GM12878 (cell line): ENCODE measurements around the gene CPNE4. TPM values are rescaled to one million over a fixed set of nuclear protein-coding genes. Genes with fewer than 3 reads are reported as not detected.

Experiments used
- ATAC-seq: fragments of 200-7000 bp; cut with Tn5 transposase; 3 replicates; pipeline ENCODE4 v1.9.1; 2020; ENCODE audit warnings: mild to moderate bottlenecking, moderate library complexity
- BruUV-seq: library from RNA; stranded (reverse); fragments of 400-500 nt; replicated peaks from 2 replicates; lab custom pipeline; 2021; lab: Mats Ljungman, UMichigan
- CTCF ChIA-PET: fragments of 300-600 bp; sonication (Branson Sonifier 250); formaldehyde crosslinking; extraction: SDS; loops from one replicate; lab custom pipeline; 2021; ENCODE audit warnings: inconsistent platforms; lab: Yijun Ruan, JAX
- POLR2A ChIA-PET: fragments of 350-600 bp; formaldehyde crosslinking; extraction: SDS; loops from one replicate; lab custom pipeline; 2021; ENCODE audit warnings: inconsistent platforms; lab: Charles Lee
- RAD21 ChIA-PET: fragments of 300-600 bp; sonication (Branson Sonifier 250); formaldehyde crosslinking; loops from one replicate; lab custom pipeline; 2023; ENCODE audit warnings: antibody characterized with exemption; ENCODE audit not compliant: unreplicated experiment; lab: Charles Lee
- SMC1A ChIA-PET: fragments of 300-600 bp; sonication (Branson Sonifier 250); formaldehyde crosslinking; loops from one replicate; lab custom pipeline; 2023; ENCODE audit not compliant: unreplicated experiment, uncharacterized antibody; lab: Charles Lee
- DNase-seq: peaks from one replicate; pipeline ENCODE4 v3.0.0-alpha.2; 2011; ENCODE audit warnings: low read depth, low spot score
- FAIRE-seq: peaks from 3 replicates; lab custom pipeline; 2011; peaks lifted over from hg19 to GRCh38; lab: Jason Lieb, UNC
- H2AFZ ChIP-seq: 2 replicates; pipeline ENCODE4 v1.6.0; 2011; ENCODE audit warnings: low read depth, low read length, control low read depth; ENCODE audit not compliant: control insufficient read depth
- H3K27ac ChIP-seq: 2 replicates; pipeline ENCODE4 v1.5.1; 2011; ENCODE audit warnings: control low read depth; ENCODE audit not compliant: control insufficient read depth, insufficient read depth
- H3K27me3 ChIP-seq, 2 experiments: replicated peaks in 1 of 2; 2 replicates each; pipeline versions ENCODE4 v1.6.0 to v1.6.1; 2011; ENCODE audit warnings: low read length in 1 of 2; ENCODE audit not compliant: control insufficient read depth in 2 of 2, insufficient read depth in 2 of 2
- H3K36me3 ChIP-seq, 2 experiments: 2 replicates each; pipeline ENCODE4 v1.5.1; 2011; ENCODE audit warnings: low read length in 1 of 2; ENCODE audit not compliant: control insufficient read depth in 2 of 2, insufficient read depth in 2 of 2
- H3K4me1 ChIP-seq: 2 replicates; pipeline ENCODE4 v1.6.1; 2011; ENCODE audit warnings: mild to moderate bottlenecking, low read length, moderate library complexity, mixed read lengths; ENCODE audit not compliant: control insufficient read depth, insufficient read depth
- H3K4me2 ChIP-seq: 2 replicates; pipeline ENCODE4 v1.6.0; 2011; ENCODE audit warnings: control low read depth; ENCODE audit not compliant: control insufficient read depth, insufficient read depth
- H3K4me3 ChIP-seq: fragments of 200-600 bp; sonication (generic); 2 replicates; pipeline ENCODE4 v1.5.1; 2016
- H3K79me2 ChIP-seq: 2 replicates; pipeline ENCODE4 v1.6.0; 2011; ENCODE audit warnings: low read length; ENCODE audit not compliant: control insufficient read depth, insufficient read depth
- H3K9ac ChIP-seq: 2 replicates; pipeline ENCODE4 v1.8.0; 2011; ENCODE audit warnings: low read length, control low read depth, mixed read lengths; ENCODE audit not compliant: control insufficient read depth, insufficient read depth
- H3K9me3 ChIP-seq: replicated peaks from 3 replicates; pipeline ENCODE4 v1.5.1; 2011; ENCODE audit warnings: mild to moderate bottlenecking, low read length; ENCODE audit not compliant: control insufficient read depth, insufficient read depth
- H4K20me1 ChIP-seq: 2 replicates; pipeline ENCODE4 v1.6.0; 2011; ENCODE audit not compliant: control insufficient read depth, insufficient read depth
- BCL11A ChIP-seq: IDR thresholded peaks from 2 replicates; pipeline ENCODE4 v1.6.1; 2011; ENCODE audit warnings: low read depth, low read length
- CBFB ChIP-seq: IDR thresholded peaks from 2 replicates; pipeline ENCODE4 v1.6.1; 2016; ENCODE audit warnings: antibody characterized with exemption, low read depth
- EGR1 ChIP-seq, 2 experiments: IDR thresholded peaks; 1 replicate in 1 of 2; 2 replicates in 1 of 2; pipeline ENCODE4 v1.6.1; 2011 to 2012; ENCODE audit warnings: low read depth in 2 of 2, low read length in 2 of 2, borderline replicate concordance in 1 of 2, mild to moderate bottlenecking in 1 of 2, moderate library complexity in 1 of 2
- HDAC2 ChIP-seq: fragments of 200-600 bp; sonication (generic); IDR thresholded peaks from 2 replicates; pipeline ENCODE4 v1.6.1; 2017
- HDAC6 ChIP-seq: fragments of 200-600 bp; sonication (generic); IDR thresholded peaks from one replicate; pipeline ENCODE4 v1.8.0; 2017; ENCODE audit warnings: antibody characterized with exemption; ENCODE audit not compliant: unreplicated experiment
- IRF4 ChIP-seq: IDR thresholded peaks from 2 replicates; pipeline ENCODE4 v1.6.1; 2011; ENCODE audit warnings: low read depth, low read length
- JUNB ChIP-seq: IDR thresholded peaks from 2 replicates; pipeline ENCODE4 v1.6.1; 2016; ENCODE audit warnings: antibody characterized with exemption, mild to moderate bottlenecking
- JUND ChIP-seq: IDR thresholded peaks from 2 replicates; pipeline ENCODE4 v1.6.1; 2012; ENCODE audit warnings: low read depth, mild to moderate bottlenecking, low read length, improper control_type of control experiment, moderate library complexity
- LARP7 ChIP-seq: fragments of 450-650 bp; IDR thresholded peaks from 2 replicates; pipeline ENCODE4 v1.6.1; 2017; ENCODE audit warnings: mild to moderate bottlenecking
- MEF2A ChIP-seq: IDR thresholded peaks from 2 replicates; pipeline ENCODE4 v1.6.1; 2011; ENCODE audit warnings: low read depth, mild to moderate bottlenecking, low read length, moderate library complexity; ENCODE audit not compliant: insufficient read depth
- MEF2B ChIP-seq: fragments of 450-650 bp; IDR thresholded peaks from 2 replicates; pipeline ENCODE4 v1.6.1; 2018; ENCODE audit warnings: mild to moderate bottlenecking, moderate library complexity; ENCODE audit not compliant: partially characterized antibody, poor library complexity, severe bottlenecking
- NFXL1 ChIP-seq: fragments of 450-650 bp; IDR thresholded peaks from 2 replicates; pipeline ENCODE4 v1.6.1; 2017; ENCODE audit warnings: antibody characterized with exemption, mild to moderate bottlenecking, borderline replicate concordance
- NFYA ChIP-seq: IDR thresholded peaks from 2 replicates; pipeline ENCODE4 v1.6.1; 2011; ENCODE audit warnings: low read depth, mild to moderate bottlenecking, low read length, improper control_type of control experiment, borderline replicate concordance
- PBX3 ChIP-seq: IDR thresholded peaks from 2 replicates; pipeline ENCODE4 v1.6.1; 2011; ENCODE audit warnings: mild to moderate bottlenecking, low read depth, low read length, moderate library complexity; ENCODE audit not compliant: insufficient replicate concordance
- POLR2A ChIP-seq: IDR thresholded peaks from 2 replicates; pipeline ENCODE4 v1.6.1; 2011; ENCODE audit warnings: low read depth, mild to moderate bottlenecking, low read length
- REST ChIP-seq: IDR thresholded peaks from 2 replicates; pipeline ENCODE4 v1.6.1; 2012; ENCODE audit warnings: mild to moderate bottlenecking, low read depth, low read length
- TARDBP ChIP-seq: IDR thresholded peaks from 2 replicates; pipeline ENCODE4 v1.6.1; 2016; ENCODE audit warnings: borderline replicate concordance
- WRNIP1 ChIP-seq: IDR thresholded peaks from 2 replicates; pipeline ENCODE4 v1.6.1; 2011; ENCODE audit warnings: low read depth, low read length, improper control_type of control experiment, borderline replicate concordance
- in situ Hi-C: fragments of 300-500 bp; cut with MboI; formaldehyde crosslinking; loops from 9 replicates; pipeline ENCODE4 v1.14.3; 2018; ENCODE audit warnings: mixed read lengths
- intact Hi-C: fragments of 100-400 bp; cut with micrococcal nuclease; formaldehyde crosslinking; loops from one replicate; pipeline ENCODE4 v1.14.2; 2022; ENCODE audit not compliant: unreplicated experiment
- polyA plus RNA-seq, 11 experiments: library from polyadenylated mRNA; depleted of rRNA in 4 of 11; unstranded in 6 of 11; stranded (reverse) in 5 of 11; fragments of >200 nt; fragmentation: Nextera tagmentation in 4 of 11; fragmentation: Illumina TruSeq in 1 of 11; extraction: Ambion mirVana in 4 of 11; extraction: Trizol in 1 of 11; gene quantifications; 1 replicate in 1 of 11; 2 replicates in 10 of 11; pipeline versions ENCODE4 v1.2.1 to v1.2.3, GENCODE V29; 2011 to 2016; ENCODE audit warnings: inconsistent platforms in 2 of 11, missing spikeins in 2 of 11, low read depth in 1 of 11
- total RNA-seq, 4 experiments: library from RNA; depleted of rRNA in 3 of 4; stranded (reverse); fragments of >200 nt in 3 of 4; fragmentation: Illumina TruSeq in 1 of 4; extraction: Trizol in 1 of 4; gene quantifications; 2 replicates each; pipeline versions ENCODE4 v1.2.1 to v1.2.3, GENCODE V29; 2013 to 2021

CPNE4 gene
- total and polyA plus RNA-seq, 10 of the 15 experiments (the other 5 are each of a cell fraction or from before 2014, with no cell fraction given), result 0.17 to 1.9 (median 0.48) TPM; not detected in 1

GRCh38 chr3:132073771-132074170 is 39.0 kb upstream of the CPNE4 start:
- Histone ChIP-seq H3K27ac (no peak overlapping the region), H3K79me2 (no peaks in the 10 kb centered on the region), H3K4me3 (no peak overlapping the region), H4K20me1 (no peaks in the 10 kb centered on the region), H3K9ac (no peak overlapping the region), H3K9me3 (no peaks in the 10 kb centered on the region), H3K27me3 (no peaks in the 10 kb centered on the region), H3K36me3 (no peaks in the 10 kb centered on the region), H3K4me2 (no peak overlapping the region), H2AFZ (no peak overlapping the region), H3K4me1 (no peaks in the 10 kb centered on the region)
- ChIA-PET RAD21 (no interaction called here), SMC1A (interaction anchor here (0.5 to 1.3 kb wide), 2 partner anchors 13 to 97 kb away, joined by 3 read pairs; no protein-coding TSS in a partner anchor), CTCF (no interaction called here), POLR2A (no interaction called here)
- intact Hi-C loops, result no loop called here
- DNase-seq, result no peak
- in situ Hi-C loops, result no loop called here
- ATAC-seq, result no peak
- TF ChIP-seq TARDBP (no peak), POLR2A (no peak), CBFB (no peak), JUND (no peak), JUNB (no peak), WRNIP1 (no peak), BCL11A (no peak), NFYA (no peak), HDAC2 (no peak), MEF2A (no peak), EGR1 (IDR thresholded peaks at IDR 0.05; ENCODE audit: borderline replicate concordance in 1 of 2, low read depth in 2 of 2, low read length in 2 of 2) (no peak), MEF2B (no peak), HDAC6 (no peak), REST (no peak), NFXL1 (no peak), LARP7 (no peak), IRF4 (no peak), PBX3 (no peak)
- no TSS peak for BruUV-seq
- FAIRE-seq, result no peak
